ENCODE measurements around the gene TUNAR.

- TF ChIP-seq CTCF (conservative IDR thresholded peaks at IDR 0.05; ENCODE audit: low read depth in 2 of 2) (no peak), ETS1 (IDR thresholded peaks at IDR 0.05) (no peak), EZH2 (IDR thresholded peaks at IDR 0.05; ENCODE audit: low read depth, unreplicated experiment) (no peak), POLR2AphosphoS5 (IDR thresholded peaks at IDR 0.05; ENCODE audit: low read depth) (no peak), CREB1 (CRISPR knock-in tag; IDR thresholded peaks at IDR 0.05; ENCODE audit: low read depth) (no peak), ZNF114 (CRISPR knock-in tag; IDR thresholded peaks at IDR 0.05) (no peak), JUNB (IDR thresholded peaks at IDR 0.05; ENCODE audit: unreplicated experiment) (no peak), ZNF462 (CRISPR knock-in tag; IDR thresholded peaks at IDR 0.05) (0 out of 2 replicates have a peak, but pooled peaks have one; percentile 62), ZNF331 (CRISPR knock-in tag; IDR thresholded peaks at IDR 0.05; ENCODE audit: low read depth) (no peak), EZH2phosphoT487 (IDR thresholded peaks at IDR 0.05; ENCODE audit: unreplicated experiment) (no peak), REST (IDR thresholded peaks at IDR 0.05; ENCODE audit: unreplicated experiment) (peak; percentile 95), STAT1 (IDR thresholded peaks at IDR 0.05; ENCODE audit: unreplicated experiment) (no peak), NANOG (IDR thresholded peaks at IDR 0.05; ENCODE audit: borderline replicate concordance) (no peak)
These were observed 76.6 kb downstream of the TUNAR start for GRCh38 chr14:95953111-95953724.
